Activated CD4-positive, alpha-beta T cell treated with anti-CD3 and anti-CD28 coated beads for 24 hours (primary cell): Measurements from ENCODE around the gene FBXL4.

Experiments used
- DNase-seq, 2 donors: peaks; one replicate each; pipeline ENCODE4 v3.0.0-alpha.2; 2020; ENCODE audit warnings: low read depth in 2 of 2

FBXL4 gene

GRCh38 chr6:98880486-98880885, 67.3 kb downstream of the FBXL4 start:
- DNase-seq, result no peak

DNA sequence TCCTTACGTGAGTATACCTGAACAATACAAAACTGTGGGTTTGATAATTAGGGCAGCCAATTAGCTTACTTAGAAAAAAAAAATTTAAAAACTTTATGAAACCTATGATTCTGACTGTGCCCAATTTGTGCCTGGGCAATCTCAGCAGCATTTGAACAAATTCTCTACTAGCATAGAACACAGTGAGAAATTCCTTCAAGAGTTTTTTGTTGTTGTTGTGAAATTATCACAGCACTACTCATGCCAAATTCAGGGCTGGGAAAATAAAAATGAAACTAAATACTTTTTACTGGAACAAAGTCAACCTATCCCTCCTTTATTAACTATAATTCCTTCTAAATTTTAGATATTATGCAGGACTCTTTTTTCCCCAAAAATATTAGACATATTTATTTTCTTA, 70.5 kb downstream of the FBXL4 start:
- no peak for DNase-seq

GRCh38 chr6:98875375-98875774, 72.4 kb downstream of the FBXL4 start:
- DNase-seq, result no peak

DNA sequence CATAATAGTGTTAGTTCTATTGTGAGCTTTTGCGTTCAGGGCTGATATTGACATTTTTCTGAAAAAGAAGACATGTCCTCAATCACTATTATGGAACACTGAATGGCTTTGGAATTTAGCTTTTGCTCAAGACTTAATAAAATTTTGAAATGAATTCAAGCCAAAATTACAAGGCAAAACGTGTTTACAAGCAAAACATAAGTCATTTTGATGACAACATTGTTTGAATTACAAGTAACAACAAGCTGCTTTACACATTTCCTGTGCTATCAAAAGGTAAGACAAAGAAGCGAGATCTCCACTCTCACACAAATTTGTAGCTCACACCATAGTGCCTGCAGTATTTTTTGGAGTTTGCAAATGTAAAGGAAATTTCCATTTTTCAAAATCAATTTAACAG, 75.9 kb downstream of the FBXL4 start:
- no peak for DNase-seq

- DNase-seq, result no peak
Observed at GRCh38 chr6:98871057-98871456, 76.7 kb downstream of the FBXL4 start.

DNA sequence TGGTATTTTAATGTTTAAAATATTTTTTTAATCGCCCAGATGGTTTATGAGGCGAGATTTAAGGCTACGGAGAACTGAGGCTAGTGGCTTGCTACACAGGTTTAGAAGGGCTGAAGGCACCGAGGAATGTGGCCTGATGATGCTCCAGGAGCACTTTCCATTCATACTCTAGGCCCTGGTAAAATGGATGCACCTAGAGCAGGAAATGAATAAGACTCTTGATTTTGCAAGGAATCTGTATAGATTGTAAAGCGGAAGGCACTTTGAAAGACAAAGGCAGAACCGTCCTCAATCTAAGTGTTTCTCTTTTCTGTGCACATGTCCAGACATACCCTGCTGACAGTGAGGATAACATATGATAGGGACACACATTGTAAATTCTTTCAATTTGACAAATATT, 83.2 kb downstream of the FBXL4 start:
- DNase-seq, result no peak

DNA sequence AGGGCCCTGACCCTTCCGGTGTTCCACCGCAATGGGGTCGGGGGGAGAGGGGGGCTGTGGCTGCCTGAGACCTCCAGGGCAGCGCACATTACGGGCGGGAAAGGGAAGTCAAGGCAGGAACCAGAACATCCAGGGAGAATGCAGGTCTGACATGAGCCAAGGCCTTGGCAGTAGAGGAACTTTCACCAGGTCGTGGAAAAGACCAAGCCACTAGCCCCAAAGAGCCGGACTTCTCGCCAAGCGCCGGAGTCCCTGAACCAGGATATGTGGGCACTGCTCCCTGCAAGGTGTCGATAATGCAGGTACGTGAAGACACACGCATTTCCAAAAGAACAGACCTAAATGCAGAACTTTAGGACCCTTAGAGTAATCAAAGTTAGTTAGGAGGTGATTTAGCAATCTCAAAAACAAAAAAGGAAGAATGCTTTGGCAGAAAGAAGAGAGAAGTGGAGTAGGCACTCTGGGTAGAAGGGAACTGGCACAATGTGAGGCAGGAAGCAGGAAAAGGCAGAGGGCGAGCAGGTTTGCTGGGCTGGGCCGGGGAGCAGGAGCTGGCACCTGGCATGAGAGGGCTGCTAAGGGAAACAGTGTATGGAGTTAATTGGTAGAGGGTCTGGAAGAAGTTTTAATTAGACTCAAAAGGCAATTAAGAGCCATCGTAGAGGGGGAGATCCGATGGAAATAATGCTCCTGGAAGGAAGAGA, 99.1 kb downstream of the FBXL4 start:
- no peak for DNase-seq

DNA sequence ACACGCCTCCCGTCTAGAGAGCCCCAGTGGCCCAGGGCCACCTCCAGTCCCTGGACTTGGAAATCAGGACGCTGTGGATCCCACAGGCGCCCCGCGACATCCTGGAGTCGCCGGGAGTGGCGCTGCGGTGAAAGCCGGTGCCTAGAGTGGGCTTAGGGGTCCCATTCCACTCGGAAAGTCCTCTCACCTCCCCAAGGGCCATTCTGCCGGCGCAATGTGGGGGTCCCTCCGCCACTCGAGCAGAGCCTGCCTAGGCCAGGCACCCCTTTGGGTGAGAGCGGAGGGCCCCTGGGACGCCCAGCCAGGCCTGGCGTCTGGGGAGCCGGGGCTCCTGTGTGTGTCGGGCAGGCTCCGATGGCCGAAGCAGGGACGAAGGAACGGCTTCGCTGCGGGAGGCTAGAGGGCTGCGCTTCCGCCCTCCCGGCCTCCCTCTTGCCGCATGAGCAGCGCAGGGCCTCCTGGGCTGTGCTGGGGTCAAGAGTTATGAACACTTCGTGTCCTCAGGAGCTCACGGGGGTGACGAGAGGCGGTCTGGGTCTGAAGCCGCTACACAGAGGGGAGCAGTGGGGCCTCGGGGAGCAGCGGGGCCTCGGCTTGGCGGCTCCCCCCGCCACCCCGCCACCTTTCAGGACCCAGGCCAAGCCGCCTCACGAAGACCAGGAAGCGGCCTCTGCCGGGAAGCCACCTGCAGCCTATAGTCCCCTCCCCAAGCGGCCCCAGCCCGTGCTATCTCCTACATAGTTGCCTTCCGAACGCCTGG, 99.8 kb downstream of the FBXL4 start:
- DNase-seq, result no peak

DNA sequence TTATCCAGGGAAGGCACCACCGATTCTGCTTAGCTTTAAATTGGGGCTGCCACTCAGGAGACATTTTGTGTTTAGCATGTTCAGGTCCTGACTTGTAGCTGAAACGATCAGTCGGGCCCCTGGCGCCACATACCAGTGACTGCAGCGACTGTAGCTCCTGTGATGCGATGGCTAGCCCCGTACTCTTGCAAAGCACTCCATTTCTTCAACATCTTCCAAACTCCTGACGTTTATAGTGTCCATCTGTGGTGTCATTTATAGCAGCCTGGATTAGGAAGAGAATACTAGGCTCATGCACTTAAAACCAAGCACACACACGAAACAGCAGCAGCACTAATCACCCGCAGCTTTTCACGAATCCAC, 100.3 kb downstream of the FBXL4 start:
- no peak for DNase-seq

DNA sequence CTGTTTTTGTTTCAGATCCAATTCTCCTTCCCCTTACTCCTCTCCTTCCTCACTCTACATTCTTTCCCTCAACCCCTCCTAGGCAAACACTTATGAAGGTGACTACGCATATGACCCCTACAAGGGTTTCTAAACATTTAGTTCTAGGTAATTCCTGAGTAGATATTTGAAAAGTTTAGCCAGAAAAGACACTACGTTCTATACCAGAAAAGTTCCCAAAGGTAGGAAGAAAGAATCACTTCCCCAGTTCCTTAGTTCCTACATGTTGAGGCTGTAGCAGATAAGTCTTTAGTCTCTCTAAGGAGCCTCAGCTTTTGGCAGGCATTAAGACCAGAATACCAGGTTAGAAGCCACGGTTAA, 101.7 kb downstream of the FBXL4 start:
- no peak for DNase-seq

DNA sequence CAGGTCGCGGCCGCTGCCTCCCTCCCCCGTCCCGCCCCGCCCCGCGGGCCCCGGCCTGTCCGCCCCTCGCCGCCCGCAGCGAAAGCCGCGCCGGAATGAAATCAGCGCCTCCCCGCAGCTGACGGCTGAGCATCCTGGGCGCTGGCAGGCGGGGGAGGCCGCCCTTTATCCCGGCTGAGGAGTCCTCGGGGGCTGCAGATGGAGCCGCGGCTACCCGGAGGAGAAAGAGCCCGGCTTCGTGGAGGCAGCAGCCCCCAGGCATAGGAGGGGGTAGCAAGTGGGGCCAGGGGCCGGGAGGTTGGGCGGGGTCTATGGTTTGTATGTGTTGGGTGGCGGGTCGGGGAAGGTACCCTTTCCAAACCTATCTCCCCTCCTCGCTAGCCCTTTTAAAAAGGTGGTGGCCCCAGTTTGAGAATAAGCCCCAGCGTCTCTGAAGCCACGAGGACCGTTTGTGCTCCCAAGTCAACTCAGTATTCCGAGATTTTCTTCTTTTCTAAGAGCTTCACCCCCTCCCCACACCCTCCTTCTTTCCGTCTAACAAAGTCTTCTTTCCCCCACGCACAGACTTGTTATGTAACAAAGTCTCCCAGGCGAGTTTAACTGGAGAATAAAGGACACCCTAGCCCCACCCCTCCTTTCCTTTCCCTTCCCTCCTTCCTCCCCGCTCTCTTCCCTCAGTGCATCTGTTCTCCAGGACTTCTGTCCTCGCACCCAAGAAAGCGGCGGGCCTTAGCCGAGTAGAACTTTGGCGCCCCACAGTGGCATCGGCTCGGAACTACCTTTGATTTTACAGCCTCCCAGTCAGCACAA, 102.3 kb downstream of the FBXL4 start:
- DNase-seq, result peak; percentile 49 to 70

GRCh38 chr6:98844244-98845210, 103.2 kb downstream of the FBXL4 start:
- no peak for DNase-seq

DNA sequence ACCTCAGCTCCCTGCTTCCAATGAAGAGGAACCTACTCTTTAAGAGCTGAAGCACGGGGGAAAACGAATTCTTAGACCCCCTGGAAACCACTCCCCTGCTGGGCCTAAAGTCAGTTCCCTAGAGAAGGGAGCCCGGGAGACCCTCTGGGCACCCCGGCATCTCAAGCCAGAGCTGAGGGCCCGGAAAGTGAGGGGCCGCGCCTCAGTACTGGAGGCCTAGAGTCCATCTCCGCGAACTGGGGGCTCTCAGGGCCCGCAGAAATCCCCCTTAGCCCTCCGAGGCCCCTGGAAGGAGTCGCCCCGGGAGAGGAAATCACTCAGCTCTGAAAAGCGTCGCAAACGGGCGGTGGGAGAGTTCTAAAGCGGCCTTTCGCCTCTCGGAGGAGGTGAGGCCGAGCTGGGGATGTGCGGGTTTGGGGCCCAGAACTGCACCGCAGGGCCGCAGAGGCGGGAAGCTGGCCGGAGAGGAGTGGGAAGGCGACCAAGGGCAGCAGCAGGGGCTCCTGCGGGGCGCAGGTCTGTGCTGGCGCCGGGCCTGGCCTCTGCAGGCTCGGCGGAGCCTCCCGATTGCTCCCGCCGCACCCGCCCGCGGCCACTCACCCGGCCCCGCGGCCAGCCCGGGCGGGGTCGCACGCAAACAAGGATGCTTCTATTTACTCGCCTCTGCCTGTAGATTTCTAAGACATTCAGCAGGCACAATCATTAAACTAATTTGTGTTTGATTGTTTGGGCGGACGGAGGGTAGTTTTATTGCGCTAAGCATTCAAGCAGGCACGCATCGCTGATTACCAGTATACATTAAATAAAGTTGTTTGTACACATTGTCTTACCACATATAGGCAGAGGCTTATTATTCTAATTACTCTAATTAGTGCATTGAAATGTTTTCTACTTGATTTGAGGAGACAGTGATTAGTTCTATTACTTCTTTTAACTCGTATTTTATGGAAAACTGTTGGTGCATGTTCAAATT, 104.2 kb downstream of the FBXL4 start:
- no peak for DNase-seq

GRCh38 chr6:98842342-98843180, 105.2 kb downstream of the FBXL4 start:
- DNase-seq, result no peak

GRCh38 chr6:98841621-98842341, 106.0 kb downstream of the FBXL4 start:
- no peak for DNase-seq

GRCh38 chr6:98840996-98841513, 106.7 kb downstream of the FBXL4 start:
- no peak for DNase-seq

GRCh38 chr6:98840385-98840784, 107.4 kb downstream of the FBXL4 start:
- DNase-seq, result no peak

- no peak for DNase-seq
Observed at GRCh38 chr6:98839781-98840361, 107.9 kb downstream of the FBXL4 start.
